ENCODE data around the gene ATP2C1. TPM values are rescaled to one million over a fixed set of nuclear protein-coding genes. Genes with fewer than 3 reads are reported as not detected.

ATP2C1 gene
- total and polyA plus RNA-seq, 2 of the 13 experiments (the other 11 are each of a cell fraction or from before 2014, with no cell fraction given) = 32.4 to 37.6 TPM

DNA sequence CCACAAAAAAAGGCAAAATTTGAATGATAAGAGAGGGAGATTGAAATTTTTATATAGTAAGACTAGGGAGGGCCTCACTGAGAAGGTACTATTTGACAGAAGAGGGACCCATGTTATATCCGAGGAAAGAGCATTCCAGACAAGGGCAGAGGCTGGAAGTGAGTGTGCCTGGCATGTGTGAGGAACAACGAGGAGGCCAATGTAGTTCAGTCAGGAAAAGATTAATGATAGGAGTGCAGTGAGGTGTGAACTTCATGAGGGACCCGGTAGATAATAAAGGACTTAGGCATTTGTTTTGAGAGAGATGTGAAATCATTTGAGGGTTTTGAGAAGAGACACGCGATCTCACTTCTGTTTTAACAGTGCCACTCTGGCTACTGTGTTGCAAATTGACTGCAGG lies 96.4 kb downstream of the ATP2C1 start:
- no peak overlapping the region for H3K4me2 ChIP-seq (ENCODE audit: low read depth, low read length)
- H3K4me1 ChIP-seq (ENCODE audit: insufficient read depth, low read length) = no peaks in the 10 kb centered on the region
- peaks cover 0 to 2% of the 10 kb centered on the region in 2 experiments; a peak in 1 of 5 replicates for H3K36me3 ChIP-seq (replicated peaks in 1 of 2; ENCODE audit: control insufficient read depth in 1 of 2, insufficient read depth in 2 of 2, low read length in 2 of 2)
- H2AFZ ChIP-seq (ENCODE audit: low read length) = no peak overlapping the region
- no peaks in the 10 kb centered on the region for H3K9me3 ChIP-seq (ENCODE audit: low read length)
- no TSS peak for BruUV-seq (replicated peaks)
- intact Hi-C loops (cut with micrococcal nuclease; ENCODE audit: unreplicated experiment) = no loop called here
- FAIRE-seq = no peak
- ChIA-PET POLR2A (no interaction called here), CTCF (ENCODE audit: low intra/inter-chr PET ratio, low total read pairs) (no interaction called here)
- no peaks in the 10 kb centered on the region for H4K20me1 ChIP-seq (ENCODE audit: insufficient read depth, low read length)
- in situ Hi-C loops (cut with HindIII; ENCODE audit: extremely low pct_ligation_motif_present, low pct_unique_long_range_greater_than_20kb) = no loop called here
- no peak overlapping the region for H3K4me3 ChIP-seq (replicated peaks in 1 of 3; ENCODE audit: insufficient read depth in 1 of 3, low read depth in 2 of 3, low read length in 3 of 3)
- H3K27ac ChIP-seq (ENCODE audit: extremely low read length, insufficient read depth, low read length) = no peak overlapping the region
- H3K9ac ChIP-seq (ENCODE audit: insufficient read depth, low read depth, low read length) = no peak overlapping the region
- H3K79me2 ChIP-seq (ENCODE audit: insufficient read depth, low read length) = no peaks in the 10 kb centered on the region
- ATAC-seq = no peak
- DNase-seq (ENCODE audit: low spot score) = no peak
- no peaks in the 10 kb centered on the region for H3K27me3 ChIP-seq (ENCODE audit: control insufficient read depth in 1 of 2, insufficient read depth in 2 of 2, low read length in 2 of 2)
- TF ChIP-seq ERF (CRISPR knock-in tag; IDR thresholded peaks at IDR 0.05) = no peak
- TF ChIP-seq, protein P1, sequence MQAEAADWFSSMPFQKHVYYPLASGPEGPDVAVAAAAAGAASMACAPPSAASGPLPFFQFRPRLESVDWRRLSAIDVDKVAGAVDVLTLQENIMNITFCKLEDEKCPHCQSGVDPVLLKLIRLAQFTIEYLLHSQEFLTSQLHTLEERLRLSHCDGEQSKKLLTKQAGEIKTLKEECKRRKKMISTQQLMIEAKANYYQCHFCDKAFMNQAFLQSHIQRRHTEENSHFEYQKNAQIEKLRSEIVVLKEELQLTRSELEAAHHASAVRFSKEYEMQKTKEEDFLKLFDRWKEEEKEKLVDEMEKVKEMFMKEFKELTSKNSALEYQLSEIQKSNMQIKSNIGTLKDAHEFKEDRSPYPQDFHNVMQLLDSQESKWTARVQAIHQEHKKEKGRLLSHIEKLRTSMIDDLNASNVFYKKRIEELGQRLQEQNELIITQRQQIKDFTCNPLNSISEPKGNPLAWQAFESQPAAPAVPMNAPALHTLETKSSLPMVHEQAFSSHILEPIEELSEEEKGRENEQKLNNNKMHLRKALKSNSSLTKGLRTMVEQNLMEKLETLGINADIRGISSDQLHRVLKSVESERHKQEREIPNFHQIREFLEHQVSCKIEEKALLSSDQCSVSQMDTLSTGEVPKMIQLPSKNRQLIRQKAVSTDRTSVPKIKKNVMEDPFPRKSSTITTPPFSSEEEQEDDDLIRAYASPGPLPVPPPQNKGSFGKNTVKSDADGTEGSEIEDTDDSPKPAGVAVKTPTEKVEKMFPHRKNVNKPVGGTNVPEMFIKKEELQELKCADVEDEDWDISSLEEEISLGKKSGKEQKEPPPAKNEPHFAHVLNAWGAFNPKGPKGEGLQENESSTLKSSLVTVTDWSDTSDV (CRISPR knock-in tag; IDR thresholded peaks at IDR 0.05) = no peak
- no peak for TF ChIP-seq HNRNPL (IDR thresholded peaks at IDR 0.05; ENCODE audit: low read depth, low read length)
- no peak for TF ChIP-seq ZNF879 (CRISPR knock-in tag; IDR thresholded peaks at IDR 0.05)
- TF ChIP-seq KLF6 (CRISPR knock-in tag; IDR thresholded peaks at IDR 0.05) = no peak
- TF ChIP-seq RARG (CRISPR knock-in tag; IDR thresholded peaks at IDR 0.05; ENCODE audit: low read depth) = no peak
- TF ChIP-seq ZSCAN21 (CRISPR knock-in tag; IDR thresholded peaks at IDR 0.05; ENCODE audit: borderline replicate concordance) = no peak
- TF ChIP-seq, protein P2, sequence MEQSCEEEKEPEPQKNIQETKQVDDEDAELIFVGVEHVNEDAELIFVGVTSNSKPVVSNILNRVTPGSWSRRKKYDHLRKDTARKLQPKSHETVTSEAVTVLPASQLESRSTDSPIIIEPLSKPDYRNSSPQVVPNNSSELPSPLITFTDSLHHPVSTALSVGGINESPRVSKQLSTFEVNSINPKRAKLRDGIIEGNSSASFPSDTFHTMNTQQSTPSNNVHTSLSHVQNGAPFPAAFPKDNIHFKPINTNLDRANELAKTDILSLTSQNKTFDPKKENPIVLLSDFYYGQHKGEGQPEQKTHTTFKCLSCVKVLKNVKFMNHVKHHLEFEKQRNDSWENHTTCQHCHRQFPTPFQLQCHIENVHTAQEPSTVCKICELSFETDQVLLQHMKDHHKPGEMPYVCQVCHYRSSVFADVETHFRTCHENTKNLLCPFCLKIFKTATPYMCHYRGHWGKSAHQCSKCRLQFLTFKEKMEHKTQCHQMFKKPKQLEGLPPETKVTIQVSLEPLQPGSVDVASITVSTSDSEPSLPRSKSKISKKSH (CRISPR knock-in tag; IDR thresholded peaks at IDR 0.05; ENCODE audit: borderline replicate concordance) = no peak
- TF ChIP-seq, protein P3, sequence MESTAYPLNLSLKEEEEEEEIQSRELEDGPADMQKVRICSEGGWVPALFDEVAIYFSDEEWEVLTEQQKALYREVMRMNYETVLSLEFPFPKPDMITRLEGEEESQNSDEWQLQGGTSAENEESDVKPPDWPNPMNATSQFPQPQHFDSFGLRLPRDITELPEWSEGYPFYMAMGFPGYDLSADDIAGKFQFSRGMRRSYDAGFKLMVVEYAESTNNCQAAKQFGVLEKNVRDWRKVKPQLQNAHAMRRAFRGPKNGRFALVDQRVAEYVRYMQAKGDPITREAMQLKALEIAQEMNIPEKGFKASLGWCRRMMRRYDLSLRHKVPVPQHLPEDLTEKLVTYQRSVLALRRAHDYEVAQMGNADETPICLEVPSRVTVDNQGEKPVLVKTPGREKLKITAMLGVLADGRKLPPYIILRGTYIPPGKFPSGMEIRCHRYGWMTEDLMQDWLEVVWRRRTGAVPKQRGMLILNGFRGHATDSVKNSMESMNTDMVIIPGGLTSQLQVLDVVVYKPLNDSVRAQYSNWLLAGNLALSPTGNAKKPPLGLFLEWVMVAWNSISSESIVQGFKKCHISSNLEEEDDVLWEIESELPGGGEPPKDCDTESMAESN (CRISPR knock-in tag; conservative IDR thresholded peaks at IDR 0.05) = no peak
- no peak for TF ChIP-seq HNRNPUL1 (IDR thresholded peaks at IDR 0.05; ENCODE audit: low read depth, low read length)
- TF ChIP-seq, protein P4, sequence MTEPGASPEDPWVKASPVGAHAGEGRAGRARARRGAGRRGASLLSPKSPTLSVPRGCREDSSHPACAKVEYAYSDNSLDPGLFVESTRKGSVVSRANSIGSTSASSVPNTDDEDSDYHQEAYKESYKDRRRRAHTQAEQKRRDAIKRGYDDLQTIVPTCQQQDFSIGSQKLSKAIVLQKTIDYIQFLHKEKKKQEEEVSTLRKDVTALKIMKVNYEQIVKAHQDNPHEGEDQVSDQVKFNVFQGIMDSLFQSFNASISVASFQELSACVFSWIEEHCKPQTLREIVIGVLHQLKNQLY (CRISPR knock-in tag; IDR thresholded peaks at IDR 0.05) = no peak
- TF ChIP-seq, protein P5, sequence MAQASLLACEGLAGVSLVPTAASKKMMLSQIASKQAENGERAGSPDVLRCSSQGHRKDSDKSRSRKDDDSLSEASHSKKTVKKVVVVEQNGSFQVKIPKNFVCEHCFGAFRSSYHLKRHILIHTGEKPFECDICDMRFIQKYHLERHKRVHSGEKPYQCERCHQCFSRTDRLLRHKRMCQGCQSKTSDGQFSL (CRISPR knock-in tag; IDR thresholded peaks at IDR 0.05) = no peak
- TF ChIP-seq SETDB1 (CRISPR knock-in tag; IDR thresholded peaks at IDR 0.05; ENCODE audit: borderline replicate concordance) = no peak
- TF ChIP-seq RFX3 (CRISPR knock-in tag; IDR thresholded peaks at IDR 0.05) = no peak
- 92% methylated on average over 5 of the region's 5 CpGs for WGBS (ENCODE audit: low lambda C conversion rate)

Data from HepG2 (cell line).